NB4 (cell line): Measurements from ENCODE around the gene LARP6.

Experiments
- DNase-seq: peaks from one replicate; pipeline ENCODE4 v3.0.0; 2010; ENCODE audit warnings: low read depth
- H3K4me3 ChIP-seq: one replicate; pipeline ENCODE4 v1.5.1; 2011; ENCODE audit warnings: mild to moderate bottlenecking, low read depth, low read length, moderate library complexity
- CTCF ChIP-seq: IDR thresholded peaks from one replicate; pipeline ENCODE4 v1.5.1; 2012; ENCODE audit warnings: low read depth, low read length
- MAX ChIP-seq: IDR thresholded peaks from 2 replicates; pipeline ENCODE4 v1.6.1; 2011; ENCODE audit warnings: low read depth, low read length
- MYC ChIP-seq: IDR thresholded peaks from 2 replicates; pipeline ENCODE4 v1.6.1; 2011; ENCODE audit warnings: low read depth, low read length
- POLR2A ChIP-seq: IDR thresholded peaks from 2 replicates; pipeline ENCODE4 v1.6.1; 2011; ENCODE audit warnings: mild to moderate bottlenecking; ENCODE audit not compliant: insufficient read length; ENCODE audit errors: extremely low read depth

The LARP6 gene

GRCh38 chr15:70833861-70834765, 19.8 kb downstream of the LARP6 start:
- peak; percentile 40 for DNase-seq
- no peak for TF ChIP-seq MAX
- TF ChIP-seq MYC = no peak
- no peak for TF ChIP-seq POLR2A
- no peak for TF ChIP-seq CTCF
- H3K4me3 ChIP-seq = no peak overlapping the region

GRCh38 chr15:70833422-70833821, 20.5 kb downstream of the LARP6 start:
- no peak overlapping the region for H3K4me3 ChIP-seq
- DNase-seq = no peak
- no peak for TF ChIP-seq CTCF
- no peak for TF ChIP-seq POLR2A
- TF ChIP-seq MYC = no peak
- no peak for TF ChIP-seq MAX

DNA sequence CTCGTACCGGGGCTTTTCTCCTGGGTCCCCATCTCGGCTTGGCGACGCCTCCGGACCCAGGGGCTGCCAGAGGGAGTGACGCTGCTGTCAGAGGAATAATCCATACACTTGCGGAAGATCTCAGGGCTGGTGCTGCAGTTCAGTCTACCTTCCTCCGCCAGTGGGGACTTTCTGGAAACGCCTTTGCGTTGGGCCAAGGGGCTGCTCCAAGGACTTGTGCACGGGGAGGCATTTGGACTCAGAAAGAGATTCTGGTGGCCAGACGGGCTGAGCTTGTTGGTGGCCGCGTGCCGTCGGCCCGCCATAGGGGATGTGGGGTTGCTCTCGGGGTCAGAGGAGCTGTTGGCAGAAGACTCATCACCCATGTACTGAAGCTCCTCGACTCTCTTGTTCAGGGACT, 21.8 kb downstream of the LARP6 start:
- DNase-seq = no peak
- TF ChIP-seq MAX = no peak
- TF ChIP-seq CTCF = no peak
- TF ChIP-seq POLR2A = no peak
- TF ChIP-seq MYC = no peak
- no peak overlapping the region for H3K4me3 ChIP-seq

DNA sequence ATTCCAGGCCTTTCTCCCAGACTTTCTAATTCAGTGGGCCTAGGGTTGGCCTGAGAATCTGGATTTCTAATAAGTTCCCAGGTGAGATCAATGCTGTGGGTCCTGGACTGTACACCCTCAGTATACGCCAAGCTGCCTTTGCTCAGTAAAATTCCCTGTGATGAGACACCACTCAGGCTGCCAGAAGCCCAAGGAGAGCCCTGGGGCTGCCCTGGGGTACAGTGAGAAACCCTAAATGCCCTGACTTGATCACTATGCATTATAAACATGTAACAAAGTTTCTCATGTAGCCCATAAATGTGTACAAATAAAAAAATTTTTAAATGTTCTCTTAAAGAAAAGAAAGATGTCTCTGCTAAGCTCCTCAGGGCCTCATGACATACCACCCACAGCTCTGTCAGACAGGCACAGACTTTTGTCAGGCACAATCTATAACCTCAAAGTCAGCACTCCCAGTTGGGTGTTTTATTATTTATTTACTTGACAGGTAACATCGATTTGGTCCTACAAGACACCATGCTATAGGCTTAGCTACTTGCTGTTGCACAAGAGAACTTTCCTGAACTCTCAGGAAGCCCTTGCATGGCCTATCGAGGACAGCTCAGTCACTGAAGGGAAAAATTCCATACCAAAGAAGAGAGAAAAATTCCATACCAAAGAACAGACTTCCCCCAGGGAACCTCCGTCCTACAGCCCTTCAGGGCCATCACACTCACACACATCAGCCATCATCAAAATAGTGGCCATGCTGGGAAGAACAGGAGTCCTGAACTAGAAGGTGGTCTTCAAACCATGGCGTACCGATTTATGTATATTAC, 22.7 kb downstream of the LARP6 start:
- no peak for TF ChIP-seq CTCF
- no peak for TF ChIP-seq MAX
- no peak for TF ChIP-seq POLR2A
- no peak for TF ChIP-seq MYC
- H3K4me3 ChIP-seq = no peak overlapping the region
- no peak for DNase-seq

DNA sequence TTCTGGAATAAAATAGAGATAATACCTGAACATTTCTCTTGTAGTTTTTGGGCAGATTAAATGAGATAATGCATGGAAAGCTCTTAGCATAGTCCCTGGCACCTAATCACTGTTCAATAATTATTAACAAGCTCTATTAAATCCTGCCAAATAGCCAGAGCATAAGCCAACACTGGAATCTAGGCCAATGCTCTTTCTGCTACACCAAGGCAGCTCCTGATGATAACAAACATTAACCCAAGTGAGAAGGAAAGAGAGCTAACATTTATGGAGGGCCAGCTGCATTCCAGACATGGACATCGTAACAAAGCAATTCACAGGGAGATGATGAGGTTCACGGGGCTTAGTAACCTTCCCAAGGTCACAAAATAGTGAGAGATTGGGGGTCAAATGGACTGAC, 23.3 kb downstream of the LARP6 start:
- TF ChIP-seq POLR2A = no peak
- no peak for TF ChIP-seq CTCF
- TF ChIP-seq MAX = no peak
- no peak for DNase-seq

More for the DNA sequence above, 23.3 kb downstream of the LARP6 start:
- no peak overlapping the region for H3K4me3 ChIP-seq
